Left ventricle myocardium inferior (tissue), 1 donor: ENCODE data around the gene COBL. TPM values are rescaled to one million over a fixed set of nuclear protein-coding genes. Genes with fewer than 3 reads are reported as not detected.

Experiments
- DNase-seq: peaks from one replicate; pipeline ENCODE4 v3.0.0-alpha.2; 2020
- H3K27ac ChIP-seq: fragments of 200-600 bp; replicated peaks from 2 replicates; pipeline ENCODE4 v1.8.0; 2021
- H3K27me3 ChIP-seq: fragments of 200-600 bp; 2 replicates; pipeline ENCODE4 v1.8.0; 2021; ENCODE audit warnings: low read depth
- H3K36me3 ChIP-seq: fragments of 200-600 bp; 2 replicates; pipeline ENCODE4 v1.8.0; 2021
- H3K4me1 ChIP-seq: fragments of 200-600 bp; 2 replicates; pipeline ENCODE4 v1.8.0; 2021
- H3K4me3 ChIP-seq: fragments of 200-600 bp; 2 replicates; pipeline ENCODE4 v1.8.0; 2021; ENCODE audit warnings: mild to moderate bottlenecking, moderate library complexity
- H3K9me3 ChIP-seq: fragments of 200-600 bp; replicated peaks from 2 replicates; pipeline ENCODE4 v1.8.0; 2021
- intact Hi-C: fragments of 100-400 bp; cut with micrococcal nuclease; formaldehyde crosslinking; loops from one replicate; pipeline ENCODE4 v1.11.0; 2022
- total RNA-seq: library from RNA; stranded (reverse); fragmentation: NEBNext Ultra II Directional; extraction: Animal tissue kit (Norgen Biotek cat#: 25700); gene quantifications from one replicate; pipeline ENCODE4 v1.2.1, GENCODE V29; 2021
- TF ChIP-seq, protein P1 (sequence below): fragments of 200-600 bp; IDR thresholded peaks from 2 replicates; pipeline ENCODE4 v1.8.0; 2021; ENCODE audit warnings: antibody characterized with exemption, mild to moderate bottlenecking, borderline replicate concordance
- donor health status: DM: no; HTN: yes; CAD: no; lungs with severe emphysema.

Gene COBL
- total RNA-seq, 1 donor from 2014 or later, result 77.1 TPM

- no peak for DNase-seq
- H3K36me3 ChIP-seq, result no peaks in the 10 kb centered on the region
- H3K4me3 ChIP-seq, result no peak overlapping the region
- no peaks in the 10 kb centered on the region for H3K9me3 ChIP-seq
- H3K27ac ChIP-seq, result no peak overlapping the region
- TF ChIP-seq, protein P1, sequence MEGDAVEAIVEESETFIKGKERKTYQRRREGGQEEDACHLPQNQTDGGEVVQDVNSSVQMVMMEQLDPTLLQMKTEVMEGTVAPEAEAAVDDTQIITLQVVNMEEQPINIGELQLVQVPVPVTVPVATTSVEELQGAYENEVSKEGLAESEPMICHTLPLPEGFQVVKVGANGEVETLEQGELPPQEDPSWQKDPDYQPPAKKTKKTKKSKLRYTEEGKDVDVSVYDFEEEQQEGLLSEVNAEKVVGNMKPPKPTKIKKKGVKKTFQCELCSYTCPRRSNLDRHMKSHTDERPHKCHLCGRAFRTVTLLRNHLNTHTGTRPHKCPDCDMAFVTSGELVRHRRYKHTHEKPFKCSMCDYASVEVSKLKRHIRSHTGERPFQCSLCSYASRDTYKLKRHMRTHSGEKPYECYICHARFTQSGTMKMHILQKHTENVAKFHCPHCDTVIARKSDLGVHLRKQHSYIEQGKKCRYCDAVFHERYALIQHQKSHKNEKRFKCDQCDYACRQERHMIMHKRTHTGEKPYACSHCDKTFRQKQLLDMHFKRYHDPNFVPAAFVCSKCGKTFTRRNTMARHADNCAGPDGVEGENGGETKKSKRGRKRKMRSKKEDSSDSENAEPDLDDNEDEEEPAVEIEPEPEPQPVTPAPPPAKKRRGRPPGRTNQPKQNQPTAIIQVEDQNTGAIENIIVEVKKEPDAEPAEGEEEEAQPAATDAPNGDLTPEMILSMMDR, result no peak
- H3K27me3 ChIP-seq, result no peaks in the 10 kb centered on the region
- peaks cover 17% of the 10 kb centered on the region for H3K4me1 ChIP-seq
- intact Hi-C loops, result no loop called here
Observed at GRCh38 chr7:51053160-51053925, 263.3 kb downstream of the COBL start.

GRCh38 chr7:51046482-51046881, 270.1 kb downstream of the COBL start:
- H3K27me3 ChIP-seq, result no peaks in the 10 kb centered on the region
- intact Hi-C loops, result no loop called here
- H3K4me3 ChIP-seq, result no peak overlapping the region
- H3K36me3 ChIP-seq, result no peaks in the 10 kb centered on the region
- no peak for DNase-seq
- H3K27ac ChIP-seq, result no peak overlapping the region
- peaks cover 8% of the 10 kb centered on the region for H3K4me1 ChIP-seq
- H3K9me3 ChIP-seq, result no peaks in the 10 kb centered on the region
- TF ChIP-seq, protein P1, result no peak

- H3K27ac ChIP-seq, result no peak overlapping the region
- no peaks in the 10 kb centered on the region for H3K27me3 ChIP-seq
- no peak for DNase-seq
- peaks cover 8% of the 10 kb centered on the region for H3K4me1 ChIP-seq
- TF ChIP-seq, protein P1, result no peak
- intact Hi-C loops, result no loop called here
- H3K4me3 ChIP-seq, result no peak overlapping the region
- no peaks in the 10 kb centered on the region for H3K9me3 ChIP-seq
- no peaks in the 10 kb centered on the region for H3K36me3 ChIP-seq
Observed at GRCh38 chr7:51046103-51046466, 270.5 kb downstream of the COBL start.

- no peak overlapping the region for H3K27ac ChIP-seq
- H3K27me3 ChIP-seq, result no peaks in the 10 kb centered on the region
- H3K4me3 ChIP-seq, result no peak overlapping the region
- TF ChIP-seq, protein P1, result no peak
- H3K9me3 ChIP-seq, result no peaks in the 10 kb centered on the region
- intact Hi-C loops, result no loop called here
- no peak for DNase-seq
- H3K36me3 ChIP-seq, result no peaks in the 10 kb centered on the region
- H3K4me1 ChIP-seq, result peaks cover 8% of the 10 kb centered on the region
Observed at GRCh38 chr7:51045319-51046102, 271.1 kb downstream of the COBL start.

GRCh38 chr7:51043461-51043860, 273.1 kb downstream of the COBL start:
- DNase-seq, result no peak
- H3K27ac ChIP-seq, result no peak overlapping the region
- no peaks in the 10 kb centered on the region for H3K36me3 ChIP-seq
- TF ChIP-seq, protein P1, result no peak
- H3K27me3 ChIP-seq, result no peaks in the 10 kb centered on the region
- H3K4me1 ChIP-seq, result no peaks in the 10 kb centered on the region
- no peak overlapping the region for H3K4me3 ChIP-seq
- intact Hi-C loops, result no loop called here
- H3K9me3 ChIP-seq, result no peaks in the 10 kb centered on the region
